ENCODE measurements around the gene ARHGAP40.

DNA sequence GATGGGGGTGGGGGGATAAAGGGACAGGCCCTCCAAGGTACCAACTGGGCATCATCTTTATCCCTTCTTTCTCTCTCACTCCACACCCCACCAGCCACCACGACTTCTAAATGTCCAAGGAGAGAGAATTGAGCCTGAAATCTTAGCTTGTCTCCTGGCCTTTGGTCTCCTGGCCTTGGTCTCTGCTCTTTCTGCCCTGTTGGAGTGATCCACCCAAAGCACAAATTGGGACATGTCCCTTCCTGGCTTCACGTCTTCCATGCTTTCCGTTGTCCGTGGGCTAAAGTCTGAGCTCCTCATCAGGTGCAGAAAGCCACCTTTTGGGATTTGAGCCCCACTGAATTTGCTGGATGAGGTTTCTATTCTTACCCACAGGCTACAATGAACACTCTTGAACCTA lies 12.3 kb upstream of the ARHGAP40 start:
- TF ChIP-seq CTCF (IDR thresholded peaks at IDR 0.05) (no peak), POLR2AphosphoS5 (IDR thresholded peaks at IDR 0.05) (no peak), EP300 (IDR thresholded peaks at IDR 0.05) (no peak)
